Endothelial cell of umbilical vein (primary cell): ENCODE measurements around the gene UBE2E1. TPM values are rescaled to one million over a fixed set of nuclear protein-coding genes. Genes with fewer than 3 reads are reported as not detected.

Experiments
- BruUV-seq: library from RNA; stranded (reverse); fragments of 400-500 nt; replicated peaks from 2 replicates; lab custom pipeline; 2021; lab: Mats Ljungman, UMichigan
- CTCF ChIA-PET: fragments of 300-600, 350-600 bp; sonication (Branson Sonifier 250); formaldehyde crosslinking; loops from one replicate; lab custom pipeline; 2021; ENCODE audit warnings: antibody characterized with exemption, inconsistent platforms; lab: Charles Lee
- POLR2A ChIA-PET: fragments of 300-600, 350-600 bp; sonication (Branson Sonifier 250); formaldehyde crosslinking; loops from one replicate; lab custom pipeline; 2021; ENCODE audit warnings: antibody characterized with exemption, inconsistent platforms; lab: Charles Lee
- DNase-seq: peaks from one replicate; pipeline ENCODE4 v3.0.0-alpha.2; 2011; ENCODE audit warnings: low read depth, low spot score
- FAIRE-seq: peaks from 2 replicates; lab custom pipeline; 2011; peaks lifted over from hg19 to GRCh38; lab: Jason Lieb, UNC
- H2AFZ ChIP-seq: 2 replicates; pipeline ENCODE4 v1.6.0; 2012; ENCODE audit warnings: low read depth, low read length, control low read depth, inconsistent platforms
- H3K27ac ChIP-seq: 2 replicates; pipeline ENCODE4 v1.5.1; 2011; ENCODE audit warnings: low read depth, mild to moderate bottlenecking, control low read depth, low read length, moderate library complexity; ENCODE audit not compliant: insufficient read depth
- H3K27me3 ChIP-seq, 2 experiments: 2 replicates each; pipeline versions ENCODE4 v1.6.0 to v1.6.1; 2011; ENCODE audit warnings: low read length in 2 of 2, mixed read lengths in 1 of 2; ENCODE audit not compliant: control insufficient read depth in 2 of 2, insufficient read depth in 2 of 2
- H3K36me3 ChIP-seq, 2 experiments: 2 replicates in 1 of 2; 3 replicates in 1 of 2; pipeline ENCODE4 v1.5.1; 2011; ENCODE audit warnings: low read length in 2 of 2, mild to moderate bottlenecking in 1 of 2, moderate library complexity in 1 of 2; ENCODE audit not compliant: control insufficient read depth in 2 of 2, insufficient read depth in 2 of 2; ENCODE audit errors: extremely low read depth in 1 of 2
- H3K4me1 ChIP-seq: 3 replicates; pipeline ENCODE4 v1.5.1; 2011; ENCODE audit warnings: mild to moderate bottlenecking, low read length; ENCODE audit not compliant: control insufficient read depth, insufficient read depth; ENCODE audit errors: extremely low read depth
- H3K4me2 ChIP-seq: 2 replicates; pipeline ENCODE4 v1.6.1; 2011; ENCODE audit warnings: low read length, control low read depth, mixed read lengths; ENCODE audit not compliant: insufficient read depth
- H3K4me3 ChIP-seq, 3 experiments: fragments of 200-600 bp in 1 of 3; sonication (generic), shearing (Covaris generic) in 1 of 3; replicated peaks in 1 of 3; 2 replicates each; pipeline ENCODE4 v1.5.1; 2011 to 2016; ENCODE audit warnings: control low read depth in 3 of 3, low read length in 3 of 3, mild to moderate bottlenecking in 2 of 3, inconsistent platforms in 1 of 3, low read depth in 1 of 3, moderate library complexity in 1 of 3; ENCODE audit not compliant: insufficient read depth in 1 of 3
- H3K79me2 ChIP-seq: 2 replicates; pipeline ENCODE4 v1.6.0; 2012; ENCODE audit warnings: low read length, inconsistent platforms; ENCODE audit not compliant: control insufficient read depth, insufficient read depth
- H3K9ac ChIP-seq: replicated peaks from 2 replicates; pipeline ENCODE3; 2011; ENCODE audit warnings: low read length, control low read depth; ENCODE audit not compliant: insufficient read depth; ENCODE audit errors: extremely low read depth
- H3K9me1 ChIP-seq: replicated peaks from 3 replicates; pipeline ENCODE4 v1.6.0; 2011; ENCODE audit warnings: mild to moderate bottlenecking, low read length; ENCODE audit not compliant: control insufficient read depth, insufficient read depth; ENCODE audit errors: extremely low read depth
- H3K9me3 ChIP-seq: replicated peaks from 2 replicates; pipeline ENCODE4 v1.5.1; 2012; ENCODE audit warnings: low read length, inconsistent platforms; ENCODE audit not compliant: control insufficient read depth, insufficient read depth
- H4K20me1 ChIP-seq: replicated peaks from 2 replicates; pipeline ENCODE3; 2011; ENCODE audit warnings: mild to moderate bottlenecking, low read length; ENCODE audit not compliant: control insufficient read depth, insufficient read depth; ENCODE audit errors: extremely low read depth
- EZH2 ChIP-seq: IDR thresholded peaks from 2 replicates; pipeline ENCODE4 v1.6.1; 2012; ENCODE audit warnings: borderline replicate concordance, low read depth, mild to moderate bottlenecking, moderate library complexity, low read length, inconsistent platforms; ENCODE audit not compliant: severe bottlenecking
- FOS ChIP-seq: IDR thresholded peaks from 2 replicates; pipeline ENCODE4 v1.6.1; 2011; ENCODE audit warnings: mild to moderate bottlenecking, low read length, moderate library complexity, borderline replicate concordance; ENCODE audit not compliant: insufficient read depth
- GATA2 ChIP-seq: IDR thresholded peaks from 2 replicates; pipeline ENCODE4 v1.7.0; 2011; ENCODE audit warnings: low read depth, mild to moderate bottlenecking, moderate library complexity, mixed read lengths, low read length; ENCODE audit not compliant: insufficient read length, insufficient read depth
- JUN ChIP-seq: IDR thresholded peaks from 2 replicates; pipeline ENCODE4 v1.6.1; 2011; ENCODE audit warnings: borderline replicate concordance, low read depth; ENCODE audit not compliant: insufficient read length, insufficient read depth
- MAX ChIP-seq: IDR thresholded peaks from 2 replicates; pipeline ENCODE4 v1.6.1; 2011; ENCODE audit not compliant: insufficient read depth, insufficient read length
- MYC ChIP-seq: IDR thresholded peaks from one replicate; pipeline ENCODE4 v1.6.1; 2011; ENCODE audit warnings: mild to moderate bottlenecking, low read depth, low read length
- POLR2A ChIP-seq: IDR thresholded peaks from 2 replicates; pipeline ENCODE4 v1.6.1; 2012; ENCODE audit warnings: low read depth, mild to moderate bottlenecking, control low read depth, low read length
- POLR2AphosphoS5 ChIP-seq: IDR thresholded peaks from 2 replicates; pipeline ENCODE4 v1.6.1; 2012; ENCODE audit warnings: low read depth, mild to moderate bottlenecking, control low read depth, low read length, moderate library complexity; ENCODE audit not compliant: insufficient read depth
- dilution Hi-C: fragments of 300-500 bp; cut with MboI; formaldehyde crosslinking; loops from one replicate; pipeline ENCODE4 v1.15.0; 2019; ENCODE audit warnings: low sequenced_read_pairs; ENCODE audit not compliant: extremely low pct_ligation_motif_present
- intact Hi-C: fragments of 100-400 bp; cut with micrococcal nuclease; formaldehyde crosslinking; loops from one replicate; pipeline ENCODE4 v1.10.0; 2022
- polyA plus RNA-seq, 4 experiments: library from polyadenylated mRNA; depleted of rRNA in 3 of 4; stranded (reverse) in 3 of 4; unstranded in 1 of 4; fragments of >200 nt; gene quantifications; 2 replicates each; pipeline versions ENCODE4 v1.2.1 to v1.2.3, GENCODE V29; 2011 to 2012; ENCODE audit warnings: missing spikeins in 1 of 4
- total RNA-seq: library from RNA; stranded (reverse); gene quantifications from 2 replicates; pipeline ENCODE4 v1.2.3, GENCODE V29; 2021
- TF ChIP-seq, protein P1 (sequence below), 2 donors: IDR thresholded peaks; 1 replicate in 1 of 2; 2 replicates in 1 of 2; pipeline ENCODE4 v1.5.1; 2011; ENCODE audit warnings: low read length in 2 of 2, mild to moderate bottlenecking in 2 of 2, moderate library complexity in 2 of 2, control low read depth in 1 of 2, inconsistent platforms in 1 of 2, low read depth in 1 of 2; ENCODE audit not compliant: insufficient read depth in 1 of 2; ENCODE audit errors: extremely low read depth in 1 of 2

Gene UBE2E1
- total and polyA plus RNA-seq, 2 donors (not counting 3 experiments of a cell fraction or from before 2014, with no cell fraction given) = 72.7 to 114 TPM

- CTCF ChIA-PET = no interaction called here
- no peak overlapping the region for H3K27ac ChIP-seq
- no peak overlapping the region for H3K9ac ChIP-seq
- no peak overlapping the region for H2AFZ ChIP-seq
- H4K20me1 ChIP-seq = no peaks in the 10 kb centered on the region
- no peak for FAIRE-seq
- H3K4me1 ChIP-seq = no peaks in the 10 kb centered on the region
- H3K36me3 ChIP-seq = no peaks in the 10 kb centered on the region
- intact Hi-C loops = no loop called here
- H3K27me3 ChIP-seq = peaks cover 2 to 13% of the 10 kb centered on the region in 2 experiments
- H3K79me2 ChIP-seq = no peaks in the 10 kb centered on the region
- H3K4me2 ChIP-seq = no peak overlapping the region
- no peak for TF ChIP-seq POLR2AphosphoS5
- no peak for TF ChIP-seq POLR2A
- no peak for TF ChIP-seq EZH2
- TF ChIP-seq MYC = no peak
- no peak for TF ChIP-seq MAX
- TF ChIP-seq JUN = no peak
- TF ChIP-seq, protein P1, sequence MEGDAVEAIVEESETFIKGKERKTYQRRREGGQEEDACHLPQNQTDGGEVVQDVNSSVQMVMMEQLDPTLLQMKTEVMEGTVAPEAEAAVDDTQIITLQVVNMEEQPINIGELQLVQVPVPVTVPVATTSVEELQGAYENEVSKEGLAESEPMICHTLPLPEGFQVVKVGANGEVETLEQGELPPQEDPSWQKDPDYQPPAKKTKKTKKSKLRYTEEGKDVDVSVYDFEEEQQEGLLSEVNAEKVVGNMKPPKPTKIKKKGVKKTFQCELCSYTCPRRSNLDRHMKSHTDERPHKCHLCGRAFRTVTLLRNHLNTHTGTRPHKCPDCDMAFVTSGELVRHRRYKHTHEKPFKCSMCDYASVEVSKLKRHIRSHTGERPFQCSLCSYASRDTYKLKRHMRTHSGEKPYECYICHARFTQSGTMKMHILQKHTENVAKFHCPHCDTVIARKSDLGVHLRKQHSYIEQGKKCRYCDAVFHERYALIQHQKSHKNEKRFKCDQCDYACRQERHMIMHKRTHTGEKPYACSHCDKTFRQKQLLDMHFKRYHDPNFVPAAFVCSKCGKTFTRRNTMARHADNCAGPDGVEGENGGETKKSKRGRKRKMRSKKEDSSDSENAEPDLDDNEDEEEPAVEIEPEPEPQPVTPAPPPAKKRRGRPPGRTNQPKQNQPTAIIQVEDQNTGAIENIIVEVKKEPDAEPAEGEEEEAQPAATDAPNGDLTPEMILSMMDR (IDR thresholded peaks at IDR 0.05; ENCODE audit: extremely low read depth in 1 of 2, insufficient read depth in 1 of 2, low read depth in 1 of 2, low read length in 2 of 2) = no peak
- TF ChIP-seq FOS = no peak
- TF ChIP-seq GATA2 = no peak
- POLR2A ChIA-PET = no interaction called here
- no TSS peak for BruUV-seq
- H3K4me3 ChIP-seq = no peak overlapping the region
- DNase-seq = no peak
- H3K9me1 ChIP-seq = no peaks in the 10 kb centered on the region
- no peaks in the 10 kb centered on the region for H3K9me3 ChIP-seq
- dilution Hi-C loops = no loop called here
These were observed 23.9 kb upstream of the UBE2E1 start for GRCh38 chr3:23781871-23782270.
